ENCODE data around the gene MUC22.
"Not testable (repeated sequence)": the region's sequence is repeated elsewhere in the genome, so short reads cannot be mapped to it uniquely, and the experiment has no call there.

The MUC22 gene

GRCh38 chr6:31000067-31000860, 10.0 kb upstream of the MUC22 start:
- not testable (repeated sequence) for DNase-seq

DNA sequence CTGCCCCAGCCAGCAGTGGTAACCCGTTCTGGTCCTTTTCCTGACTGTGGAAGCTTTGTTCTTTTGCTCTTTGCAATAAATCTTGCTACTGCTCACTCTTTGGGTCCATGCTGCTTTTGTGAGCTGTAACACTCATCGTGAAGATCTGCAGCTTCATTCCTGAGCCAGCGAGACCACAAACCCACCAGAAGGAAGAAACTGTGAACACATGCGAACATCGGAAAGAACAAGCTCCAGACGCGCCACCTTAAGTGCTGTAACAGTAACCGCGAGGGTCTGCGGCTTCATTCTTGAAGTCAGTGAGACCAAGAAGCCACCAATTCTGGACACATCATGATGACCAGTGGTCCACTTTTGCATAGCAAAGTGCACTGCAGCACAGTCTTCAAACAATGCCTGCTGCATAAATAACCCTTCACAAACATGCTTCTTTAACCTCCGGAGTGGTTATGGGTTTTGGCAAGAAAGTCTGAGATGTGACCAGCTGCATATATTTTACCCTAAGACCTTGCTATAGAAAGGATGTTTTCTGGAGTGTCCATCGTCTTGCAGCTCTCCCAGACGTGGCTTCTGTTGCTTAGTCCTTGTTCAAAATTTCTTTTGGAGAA, 8.9 kb upstream of the MUC22 start:
- DNase-seq = no peak

- DNase-seq = no peak
Observed at GRCh38 chr6:31002471-31002870, 7.8 kb upstream of the MUC22 start.

GRCh38 chr6:31004794-31005193, 5.5 kb upstream of the MUC22 start:
- DNase-seq = no peak

DNA sequence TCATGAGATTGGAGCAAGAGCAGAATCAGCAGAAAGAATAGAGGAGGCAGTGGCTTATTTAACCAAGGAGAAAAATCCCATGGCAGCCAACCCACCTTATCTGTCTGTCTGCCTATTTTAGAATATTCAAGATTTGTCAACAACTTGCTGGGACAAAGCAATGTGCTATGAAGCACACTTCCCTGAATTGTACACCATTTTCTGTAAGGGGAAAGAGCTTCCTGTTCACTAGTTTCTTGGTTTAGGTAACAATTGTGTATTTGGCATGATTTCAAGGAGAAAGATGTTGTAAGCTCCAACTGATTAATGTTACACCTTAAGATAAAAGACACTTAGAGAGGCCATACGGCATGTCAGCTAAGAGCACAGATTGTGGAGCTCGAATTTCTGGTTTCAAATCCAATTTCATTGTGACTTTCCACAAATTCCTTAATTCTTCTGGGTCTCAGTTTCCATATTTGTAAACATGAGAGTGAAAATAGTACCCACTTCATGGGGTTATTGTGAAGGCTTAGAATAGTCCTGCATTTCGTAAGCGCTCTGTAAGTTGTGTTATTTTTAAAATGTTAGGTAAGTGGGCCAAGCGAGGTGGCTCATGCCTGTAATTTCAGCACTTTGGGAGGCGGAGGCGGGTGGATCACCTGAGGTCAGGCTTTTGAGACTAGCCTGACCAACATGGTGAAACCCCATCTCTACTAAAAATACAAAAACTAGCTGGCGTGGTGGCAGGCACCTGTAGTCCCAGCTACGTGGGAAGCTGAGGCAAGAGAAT, 4.8 kb upstream of the MUC22 start:
- DNase-seq = no peak

DNA sequence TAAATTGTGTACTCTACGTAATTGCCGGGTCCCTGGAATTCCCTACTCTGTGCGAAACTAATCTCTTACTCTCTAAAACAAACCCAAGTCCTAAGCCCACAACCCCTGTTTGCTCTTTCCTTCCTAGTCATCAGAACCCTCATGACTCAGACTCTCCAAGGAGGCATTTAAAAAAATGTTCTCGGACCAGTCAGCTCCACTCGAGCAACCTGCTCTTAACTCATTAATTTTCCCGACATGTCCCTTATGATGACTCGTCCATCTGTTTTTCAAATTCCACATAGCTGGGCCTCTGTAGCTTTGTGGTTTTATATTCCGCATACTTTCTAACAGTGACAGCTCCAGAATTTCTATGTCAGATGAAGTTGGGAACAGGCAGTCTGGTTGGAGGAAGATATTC, 2.6 kb upstream of the MUC22 start:
- DNase-seq = no peak

DNA sequence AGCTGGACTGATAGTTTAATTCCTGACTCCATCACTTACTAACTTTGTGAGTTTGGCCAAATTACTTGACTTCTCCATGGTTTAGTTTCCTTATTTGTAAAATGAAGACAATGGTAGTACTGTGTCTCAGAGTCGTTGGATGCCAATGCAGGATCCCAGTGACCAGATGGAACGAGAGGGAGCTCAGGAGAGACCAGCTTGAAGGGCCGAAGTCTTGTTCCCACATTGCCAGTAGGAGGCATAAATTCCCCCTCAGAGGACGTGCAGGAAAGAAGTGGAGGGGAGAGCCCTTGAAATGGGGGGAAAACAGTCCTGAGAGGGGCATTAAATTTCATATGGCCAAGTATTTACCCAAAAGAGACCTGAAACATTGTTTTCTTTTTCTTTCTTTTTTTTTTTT, 2.1 kb upstream of the MUC22 start:
- DNase-seq = no peak

DNA sequence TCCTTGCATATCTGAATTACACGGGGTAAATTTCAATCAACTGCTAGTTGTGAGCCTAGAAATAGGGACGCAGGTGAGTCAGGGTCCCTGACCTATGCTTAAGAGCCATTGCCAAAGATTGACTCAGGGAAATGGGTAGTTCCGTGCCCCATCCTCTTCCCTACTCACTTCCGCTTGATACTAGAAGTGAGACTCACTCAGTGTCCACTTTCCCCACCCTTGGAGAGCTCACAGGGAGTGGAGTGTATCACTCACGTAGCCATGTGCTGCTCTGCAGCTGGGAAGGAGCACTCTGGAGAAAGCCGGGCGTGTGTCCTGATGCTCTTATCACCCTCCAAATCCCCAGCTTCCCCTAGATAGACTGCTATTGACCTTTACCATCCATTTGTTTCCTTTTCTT, 543 bp upstream of the MUC22 start:
- DNase-seq = no peak

- DNase-seq = no peak
Observed at GRCh38 chr6:31011153-31011552, 879 bp downstream of the MUC22 start.

DNA sequence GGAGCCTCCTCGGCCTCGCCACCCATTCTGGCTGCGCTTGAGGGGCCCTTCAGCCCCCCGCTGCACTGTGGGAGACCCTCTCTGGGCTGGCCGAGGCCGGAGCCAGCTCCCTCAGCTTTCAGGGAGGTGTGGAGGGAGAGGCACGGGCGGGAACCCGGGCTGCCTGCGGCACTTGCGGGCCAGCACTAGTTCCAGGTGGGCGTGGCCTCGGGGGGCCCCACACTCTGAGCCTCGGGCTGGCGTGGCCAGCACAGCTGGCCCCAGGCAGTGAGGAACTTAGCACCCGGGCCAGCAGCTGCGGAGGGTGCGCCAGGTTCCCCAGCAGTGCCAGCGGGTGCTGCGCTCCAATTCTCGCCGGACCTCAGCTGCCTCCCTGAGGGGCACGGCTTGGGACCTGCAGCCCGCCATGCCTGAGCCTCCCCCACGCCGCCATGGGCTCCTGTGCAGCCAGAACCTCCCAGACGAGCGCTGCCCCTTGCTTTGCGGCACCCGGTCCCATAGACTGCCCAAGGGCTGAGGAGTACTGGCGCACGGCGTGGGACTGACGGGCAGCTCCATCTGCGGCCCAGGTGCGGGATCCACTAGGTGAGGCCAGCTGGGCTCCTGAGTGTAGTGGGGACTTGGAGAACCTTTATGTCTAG, 6.5 kb downstream of the MUC22 start:
- no peak for DNase-seq

DNA sequence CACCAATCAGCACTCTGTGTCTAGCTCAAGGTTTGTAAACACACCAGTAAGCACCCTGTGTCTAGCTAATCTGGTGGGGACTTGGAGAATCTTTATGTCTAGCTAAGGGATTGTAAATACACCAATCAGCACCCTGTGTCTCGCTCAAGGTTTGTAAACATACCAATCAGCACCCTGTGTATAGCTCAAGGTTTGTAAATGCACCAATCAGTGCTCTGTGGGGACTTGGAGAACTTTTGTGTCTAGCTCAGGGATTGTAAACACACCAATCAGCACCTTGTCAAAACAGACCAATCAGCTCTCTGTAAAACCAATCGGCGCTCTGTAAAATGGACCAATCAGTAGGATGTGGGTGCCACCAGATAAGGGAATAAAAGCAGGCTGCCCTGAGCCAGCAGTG, 7.2 kb downstream of the MUC22 start:
- not testable (repeated sequence) for DNase-seq

DNA sequence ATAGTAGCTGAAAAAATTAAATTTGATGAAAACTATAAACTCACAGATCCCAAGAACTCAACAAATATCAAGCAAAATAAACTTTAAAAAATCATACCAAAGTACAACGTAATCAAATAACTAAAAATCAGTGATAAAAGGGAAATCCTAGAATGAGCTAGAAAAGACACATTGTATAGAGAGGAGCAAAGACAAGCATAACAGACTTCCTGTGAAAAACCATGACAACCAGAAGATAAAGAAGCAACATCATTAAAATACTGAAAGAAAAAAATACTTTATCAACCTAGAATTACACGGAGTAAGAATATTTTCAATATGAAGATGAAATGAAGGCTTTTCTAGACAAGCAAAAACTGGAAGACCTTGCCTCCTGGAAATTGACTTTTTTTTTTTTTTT, 9.8 kb downstream of the MUC22 start:
- no peak for DNase-seq

- DNase-seq = not testable (repeated sequence)
Observed at GRCh38 chr6:31020631-31021255, 10.5 kb downstream of the MUC22 start.

DNA sequence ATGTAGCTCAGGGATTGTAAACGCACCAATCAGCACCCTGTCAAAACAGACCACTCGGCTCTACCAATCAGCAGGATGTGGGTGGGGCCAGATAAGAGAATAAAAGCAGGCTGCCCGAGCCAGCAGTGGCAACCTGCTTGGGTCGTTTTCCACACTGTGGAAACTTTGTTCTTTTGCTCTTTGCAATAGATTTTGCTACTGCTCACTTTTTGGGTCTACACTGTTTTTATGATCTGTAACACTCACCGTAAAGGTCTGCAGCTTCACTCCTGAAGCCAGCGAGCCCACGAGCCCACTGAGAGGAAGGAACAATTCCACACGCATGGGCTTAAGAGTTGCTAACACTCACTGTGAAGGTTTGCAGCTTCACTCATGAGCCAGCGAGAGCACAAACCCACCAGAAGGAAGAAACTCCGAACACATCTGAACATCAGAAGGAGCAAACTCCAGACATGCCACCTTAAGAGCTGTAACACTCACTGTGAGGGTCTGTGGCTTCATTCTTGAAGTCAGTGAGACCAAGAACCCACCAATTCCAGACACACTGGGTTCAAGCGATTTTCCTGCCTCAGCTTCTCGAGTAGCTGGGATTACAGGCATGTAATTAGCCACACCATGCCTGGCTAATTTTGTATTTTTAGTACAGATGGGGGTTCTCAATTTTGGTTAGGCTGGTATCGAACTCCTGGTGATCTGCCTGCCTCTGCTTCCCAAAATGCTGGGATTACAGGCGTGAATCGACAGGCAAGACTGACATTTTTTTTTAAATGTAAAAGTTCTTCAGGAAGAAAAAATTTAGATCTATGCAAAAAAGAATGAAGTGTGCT, 11.6 kb downstream of the MUC22 start:
- not testable (repeated sequence) for DNase-seq

GRCh38 chr6:31025595-31025994, 15.3 kb downstream of the MUC22 start:
- no peak for DNase-seq

DNA sequence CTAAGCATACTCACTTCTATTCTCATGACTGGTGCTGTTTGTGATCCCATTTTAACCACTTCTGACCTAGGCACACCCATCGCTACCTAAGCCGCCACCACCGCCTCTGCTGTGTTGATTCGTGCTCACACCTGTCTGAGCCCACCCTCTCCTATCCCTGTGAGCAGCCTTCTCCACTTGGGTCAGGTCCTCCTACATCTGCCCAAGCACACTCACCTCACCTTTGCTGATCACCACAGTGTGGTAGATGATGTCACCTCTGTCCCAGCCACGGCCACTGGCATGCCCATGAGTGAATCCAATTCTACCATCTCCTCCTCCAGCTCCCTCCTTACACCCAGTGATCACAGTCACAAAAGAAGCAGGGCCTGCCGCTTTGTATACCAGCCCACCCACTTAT, 20.8 kb downstream of the MUC22 start:
- no peak for DNase-seq

- DNase-seq = no peak
Observed at GRCh38 chr6:31033075-31033474, 22.8 kb downstream of the MUC22 start.

DNA sequence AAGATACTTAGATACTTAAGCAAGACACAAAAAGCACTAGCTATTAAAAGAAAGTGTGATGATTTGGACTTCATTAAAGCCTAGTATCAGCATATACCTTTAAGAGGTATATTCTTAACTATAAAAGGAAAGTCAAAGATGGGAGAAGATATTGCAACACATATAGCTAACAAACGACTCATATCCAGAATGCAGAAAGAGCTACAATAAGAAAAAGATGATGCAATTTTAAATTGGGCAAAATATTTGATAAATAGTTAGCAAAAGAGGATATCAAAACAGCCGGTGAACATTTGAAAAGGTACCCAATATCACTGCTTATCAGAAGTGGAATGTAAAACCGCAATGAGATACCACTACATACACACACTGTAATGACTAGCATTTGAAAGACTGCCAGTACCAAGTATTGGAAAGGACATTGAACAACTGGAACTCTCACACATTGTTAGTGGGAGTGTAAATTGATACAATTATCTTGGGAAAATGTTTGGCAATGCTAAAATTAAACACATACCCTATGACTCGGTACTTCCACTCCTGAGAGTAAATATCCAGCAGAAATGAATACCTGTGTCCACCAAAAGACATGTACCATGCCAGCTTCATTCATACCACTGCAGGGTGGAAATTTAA, 25.7 kb downstream of the MUC22 start:
- no peak for DNase-seq

DNA sequence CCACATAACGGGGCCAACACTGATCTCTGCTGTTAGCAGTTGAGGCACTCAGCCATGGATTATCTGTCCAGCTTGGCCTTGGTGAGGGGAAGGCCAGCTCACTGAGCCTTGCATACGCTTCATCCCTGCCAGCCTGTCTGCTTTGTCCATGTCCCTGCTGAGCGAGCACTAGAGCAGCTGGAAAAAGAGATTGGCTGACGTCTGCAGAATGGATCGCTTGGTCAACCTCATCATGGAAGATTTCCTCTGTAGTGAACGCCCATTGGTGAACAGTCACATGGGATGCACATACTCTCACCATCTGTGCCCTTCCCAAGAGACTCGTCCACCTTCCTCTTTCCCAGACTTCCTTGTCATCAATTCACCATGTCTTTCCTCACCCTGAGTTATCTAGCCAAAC, 26.9 kb downstream of the MUC22 start:
- DNase-seq = no peak

DNA sequence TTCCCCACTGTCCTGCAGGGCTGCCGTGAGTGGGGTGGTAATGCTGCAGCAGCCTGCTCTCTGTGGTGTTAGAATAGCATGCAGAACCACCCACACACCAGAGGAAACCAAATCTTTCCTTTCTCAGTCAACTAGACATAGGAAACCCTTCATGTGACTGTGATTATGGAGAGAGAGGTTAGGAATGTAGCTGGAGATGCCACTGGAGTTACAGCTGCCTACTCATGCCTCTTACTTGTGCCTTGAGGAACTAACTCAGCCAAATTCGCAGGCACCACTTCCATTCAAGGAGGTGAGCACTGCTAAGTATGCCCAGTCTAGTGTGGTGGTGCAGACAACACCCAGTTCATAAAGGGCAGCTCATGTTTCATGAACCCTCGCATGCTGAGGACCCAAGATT, 27.4 kb downstream of the MUC22 start:
- DNase-seq = no peak

GRCh38 chr6:31038559-31038958, 28.3 kb downstream of the MUC22 start:
- DNase-seq = no peak

- no peak for DNase-seq
Observed at GRCh38 chr6:31040801-31041200, 30.5 kb downstream of the MUC22 start.

Data from activated CD4-positive, alpha-beta T cell treated with anti-CD3 and anti-CD28 coated beads for 1 hour (primary cell).